HepG2 (cell line): Measurements from ENCODE around the gene MB21D2. TPM values are rescaled to one million over a fixed set of nuclear protein-coding genes. Genes with fewer than 3 reads are reported as not detected.

Source experiments
- ATAC-seq: fragments of 200-7000 bp; cut with Tn5 transposase; 3 replicates; pipeline ENCODE4 v1.9.1; 2020; ENCODE audit warnings: mild to moderate bottlenecking, moderate library complexity
- BruUV-seq: library from RNA; stranded (reverse); fragments of 400-500 nt; replicated peaks from 2 replicates; lab custom pipeline; 2021; lab: Mats Ljungman, UMichigan
- CTCF ChIA-PET: fragments of 300-600 bp; formaldehyde crosslinking; extraction: SDS; loops from one replicate; lab custom pipeline; 2021; ENCODE audit warnings: low total read pairs, inconsistent platforms, low intra/inter-chr PET ratio; lab: Yijun Ruan, JAX
- POLR2A ChIA-PET: fragments of 350-600 bp; sonication (Branson Sonifier 250); formaldehyde crosslinking; loops from one replicate; lab custom pipeline; 2020; ENCODE audit warnings: antibody characterized with exemption, inconsistent platforms; lab: Yijun Ruan, JAX
- DNase-seq: peaks from one replicate; pipeline ENCODE4 v3.0.0-alpha.2; 2015; ENCODE audit warnings: low spot score
- FAIRE-seq: peaks from 3 replicates; lab custom pipeline; 2011; peaks lifted over from hg19 to GRCh38; lab: Jason Lieb, UNC
- H2AFZ ChIP-seq: one replicate; pipeline ENCODE4 v1.6.1; 2011; ENCODE audit warnings: low read length, inconsistent platforms
- H3K27ac ChIP-seq: fragments of 300-600 bp; 3 replicates; pipeline ENCODE4 v1.8.0; 2011; ENCODE audit warnings: mixed run types, mild to moderate bottlenecking, mixed read lengths, low read length, inconsistent platforms; ENCODE audit not compliant: insufficient read depth; ENCODE audit errors: extremely low read length
- H3K27me3 ChIP-seq, 2 experiments: fragments of 200-600 bp in 1 of 2; 2 replicates in 1 of 2; 3 replicates in 1 of 2; pipeline versions ENCODE4 v1.6.0 to v1.8.0; 2011; ENCODE audit warnings: low read length in 2 of 2, mild to moderate bottlenecking in 2 of 2, moderate library complexity in 2 of 2, inconsistent platforms in 1 of 2; ENCODE audit not compliant: insufficient read depth in 2 of 2, control insufficient read depth in 1 of 2
- H3K36me3 ChIP-seq, 2 experiments: fragments of 200-600 bp in 1 of 2; replicated peaks in 1 of 2; 2 replicates in 1 of 2; 3 replicates in 1 of 2; pipeline versions ENCODE4 v1.5.1 to v1.8.0; 2011; ENCODE audit warnings: low read length in 2 of 2, inconsistent platforms in 1 of 2; ENCODE audit not compliant: insufficient read depth in 2 of 2, control insufficient read depth in 1 of 2
- H3K4me1 ChIP-seq: 2 replicates; pipeline ENCODE4 v1.5.1; 2012; ENCODE audit warnings: low read length, inconsistent platforms; ENCODE audit not compliant: insufficient read depth
- H3K4me2 ChIP-seq: 2 replicates; pipeline ENCODE4 v1.6.0; 2011; ENCODE audit warnings: low read depth, low read length, inconsistent platforms
- H3K4me3 ChIP-seq, 3 experiments: fragments of 200-600 bp in 1 of 3; sonication (generic), shearing (Covaris generic) in 1 of 3; replicated peaks in 1 of 3; 2 replicates each; pipeline ENCODE4 v1.5.1; 2011 to 2016; ENCODE audit warnings: low read length in 3 of 3, inconsistent platforms in 2 of 3, low read depth in 2 of 3, mild to moderate bottlenecking in 2 of 3, control low read depth in 1 of 3, mixed read lengths in 1 of 3; ENCODE audit not compliant: insufficient read depth in 1 of 3
- H3K79me2 ChIP-seq: one replicate; pipeline ENCODE4 v1.6.1; 2011; ENCODE audit warnings: low read length, inconsistent platforms; ENCODE audit not compliant: insufficient read depth
- H3K9ac ChIP-seq: 2 replicates; pipeline ENCODE4 v1.6.0; 2011; ENCODE audit warnings: mild to moderate bottlenecking, low read depth, low read length, inconsistent platforms; ENCODE audit not compliant: insufficient read depth
- H3K9me3 ChIP-seq: 2 replicates; pipeline ENCODE4 v1.5.1; 2012; ENCODE audit warnings: mild to moderate bottlenecking, low read length
- H4K20me1 ChIP-seq: 2 replicates; pipeline ENCODE4 v1.6.0; 2011; ENCODE audit warnings: inconsistent platforms, mild to moderate bottlenecking, low read length, moderate library complexity; ENCODE audit not compliant: insufficient read depth
- IKZF1 ChIP-seq: fragments of 450-650 bp; IDR thresholded peaks from 2 replicates; pipeline ENCODE4 v1.7.1; 2016
- IKZF5 ChIP-seq: IDR thresholded peaks from 2 replicates; pipeline ENCODE4 v1.6.1; 2018; ENCODE audit warnings: missing genetic modification reagents, mild to moderate bottlenecking, missing compliant biosample characterization
- MAF1 ChIP-seq: sonication (generic); formaldehyde crosslinking; IDR thresholded peaks from 2 replicates; pipeline ENCODE4 v1.5.0; 2020; ENCODE audit warnings: missing genetic modification reagents, borderline replicate concordance
- SOX13 ChIP-seq, 3 experiments: fragments of 450-650 bp in 1 of 3; sonication (generic) in 1 of 3; formaldehyde crosslinking in 1 of 3; IDR thresholded peaks in 2 of 3; conservative IDR thresholded peaks in 1 of 3; 2 replicates each; pipeline versions ENCODE4 v1.5.0 to v1.6.1; 2016 to 2020; ENCODE audit warnings: antibody characterized with exemption in 1 of 3, mild to moderate bottlenecking in 1 of 3, missing compliant biosample characterization in 1 of 3, missing genetic modification reagents in 1 of 3, moderate library complexity in 1 of 3
- U2AF2 ChIP-seq: fragments of 200-400 bp; formaldehyde crosslinking; IDR thresholded peaks from 2 replicates; pipeline ENCODE4 v1.6.1; 2017; ENCODE audit warnings: low read depth, mild to moderate bottlenecking, low read length
- ZNF282 ChIP-seq: fragments of 450-650 bp; IDR thresholded peaks from 2 replicates; pipeline ENCODE4 v1.6.1; 2018; ENCODE audit not compliant: partially characterized antibody
- ZNF83 ChIP-seq: sonication (generic); formaldehyde crosslinking; IDR thresholded peaks from 2 replicates; pipeline ENCODE4 v1.4.0; 2020; ENCODE audit warnings: missing genetic modification reagents, mild to moderate bottlenecking, borderline replicate concordance
- WGBS: methylation state at CpG from one replicate; pipeline ENCODE4 v1.1.6; 2017; ENCODE audit warnings: low lambda C conversion rate; 5-methylcytosine and 5-hydroxymethylcytosine counted together
- in situ Hi-C: cut with HindIII; loops from 2 replicates; pipeline ENCODE4 v1.10.0; 2017; ENCODE audit warnings: low pct_unique_long_range_greater_than_20kb; ENCODE audit not compliant: extremely low pct_ligation_motif_present
- intact Hi-C: fragments of 100-400 bp; cut with micrococcal nuclease; formaldehyde crosslinking; loops from one replicate; pipeline ENCODE4 v1.10.0; 2022; ENCODE audit not compliant: unreplicated experiment
- polyA plus RNA-seq, 8 experiments: library from polyadenylated mRNA; depleted of rRNA in 3 of 8; stranded (reverse) in 7 of 8; unstranded in 1 of 8; fragments of >200 nt; fragmentation: Illumina TruSeq in 4 of 8; extraction: Trizol in 4 of 8; gene quantifications; 2 replicates each; pipeline versions ENCODE4 v1.2.1 to v1.2.3, GENCODE V29; 2011 to 2016; ENCODE audit warnings: low read depth in 4 of 8, missing spikeins in 1 of 8, mixed read lengths in 1 of 8; ENCODE audit not compliant: insufficient read depth in 1 of 8
- total RNA-seq, 5 experiments: library from RNA; depleted of rRNA; stranded (reverse); fragments of >200 nt; fragmentation: Illumina TruSeq; extraction: Trizol; gene quantifications; 2 replicates each; pipeline ENCODE4 v1.2.3, GENCODE V29; 2016; ENCODE audit warnings: low read depth in 1 of 5
- TF ChIP-seq, protein P1 (sequence below): sonication (generic); formaldehyde crosslinking; IDR thresholded peaks from 2 replicates; pipeline ENCODE4 v1.5.1; 2020; ENCODE audit warnings: missing genetic modification reagents, mild to moderate bottlenecking, borderline replicate concordance

Gene MB21D2
- total and polyA plus RNA-seq, 2 of the 13 experiments (the other 11 are each of a cell fraction or from before 2014, with no cell fraction given), result 0.90 to 1.6 TPM

GRCh38 chr3:192855434-192855833 lies 62.2 kb downstream of the MB21D2 start:
- no TSS peak for BruUV-seq
- 87% methylated on average over 1 of the region's 1 CpG for WGBS
- no peaks in the 10 kb centered on the region for H3K79me2 ChIP-seq

More at GRCh38 chr3:192855434-192855833, 62.2 kb downstream of the MB21D2 start:
- ChIA-PET CTCF (no interaction called here), POLR2A (no interaction called here)
- no peak overlapping the region for H3K27ac ChIP-seq
- no peak for FAIRE-seq
- H2AFZ ChIP-seq, result no peak overlapping the region
- no peak overlapping the region for H3K9ac ChIP-seq
- H3K36me3 ChIP-seq, result no peaks in the 10 kb centered on the region
- no peak for ATAC-seq
- in situ Hi-C loops (no loop called here), intact Hi-C loops (loop anchor here (10.0 kb wide), 1 partner anchor 59 kb away; the partner anchor contains the start of gene MB21D2)
- H3K9me3 ChIP-seq, result no peaks in the 10 kb centered on the region
- TF ChIP-seq ZNF83 (CRISPR knock-in tag), result no peak
- no peak for TF ChIP-seq ZNF282
- TF ChIP-seq, protein P1, sequence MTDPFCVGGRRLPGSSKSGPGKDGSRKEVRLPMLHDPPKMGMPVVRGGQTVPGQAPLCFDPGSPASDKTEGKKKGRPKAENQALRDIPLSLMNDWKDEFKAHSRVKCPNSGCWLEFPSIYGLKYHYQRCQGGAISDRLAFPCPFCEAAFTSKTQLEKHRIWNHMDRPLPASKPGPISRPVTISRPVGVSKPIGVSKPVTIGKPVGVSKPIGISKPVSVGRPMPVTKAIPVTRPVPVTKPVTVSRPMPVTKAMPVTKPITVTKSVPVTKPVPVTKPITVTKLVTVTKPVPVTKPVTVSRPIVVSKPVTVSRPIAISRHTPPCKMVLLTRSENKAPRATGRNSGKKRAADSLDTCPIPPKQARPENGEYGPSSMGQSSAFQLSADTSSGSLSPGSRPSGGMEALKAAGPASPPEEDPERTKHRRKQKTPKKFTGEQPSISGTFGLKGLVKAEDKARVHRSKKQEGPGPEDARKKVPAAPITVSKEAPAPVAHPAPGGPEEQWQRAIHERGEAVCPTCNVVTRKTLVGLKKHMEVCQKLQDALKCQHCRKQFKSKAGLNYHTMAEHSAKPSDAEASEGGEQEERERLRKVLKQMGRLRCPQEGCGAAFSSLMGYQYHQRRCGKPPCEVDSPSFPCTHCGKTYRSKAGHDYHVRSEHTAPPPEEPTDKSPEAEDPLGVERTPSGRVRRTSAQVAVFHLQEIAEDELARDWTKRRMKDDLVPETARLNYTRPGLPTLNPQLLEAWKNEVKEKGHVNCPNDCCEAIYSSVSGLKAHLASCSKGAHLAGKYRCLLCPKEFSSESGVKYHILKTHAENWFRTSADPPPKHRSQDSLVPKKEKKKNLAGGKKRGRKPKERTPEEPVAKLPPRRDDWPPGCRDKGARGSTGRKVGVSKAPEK (CRISPR knock-in tag), result no peak
- TF ChIP-seq SOX13 (IDR thresholded peaks at IDR 0.05), result no peak
- no peak for TF ChIP-seq SOX13 (CRISPR knock-in tag; conservative IDR thresholded peaks at IDR 0.05 in 1 of 2, IDR thresholded peaks at IDR 0.05 in 1 of 2)
- no peak for TF ChIP-seq IKZF5 (CRISPR knock-in tag)
- no peak for TF ChIP-seq IKZF1
- no peak for TF ChIP-seq U2AF2
- no peak for TF ChIP-seq MAF1 (CRISPR knock-in tag)
- H3K27me3 ChIP-seq, result no peaks in the 10 kb centered on the region
- H3K4me3 ChIP-seq, result no peak overlapping the region
- peaks cover 9% of the 10 kb centered on the region; the same call in 1 of the 2 replicates for H4K20me1 ChIP-seq
- peaks cover 23% of the 10 kb centered on the region for H3K4me1 ChIP-seq
- no peak overlapping the region for H3K4me2 ChIP-seq
- DNase-seq, result no peak
